Breast epithelium (tissue), 3 donors: ENCODE measurements around the gene EMC10.

Experiments used
- CTCF ChIP-seq, 3 donors: fragments of 450-650 bp; IDR thresholded peaks; one replicate each; pipeline ENCODE4 v1.5.1; 2016 to 2017; ENCODE audit warnings: antibody characterized with exemption in 3 of 3, mild to moderate bottlenecking in 3 of 3, moderate library complexity in 3 of 3
- POLR2A ChIP-seq: fragments of 450-650 bp; IDR thresholded peaks from one replicate; pipeline ENCODE4 v1.6.1; 2016; ENCODE audit warnings: antibody characterized with exemption, mild to moderate bottlenecking, moderate library complexity
- POLR2AphosphoS5 ChIP-seq, 3 donors: sonication (generic); formaldehyde crosslinking; IDR thresholded peaks; one replicate each; pipeline ENCODE4 v1.6.1; 2017; ENCODE audit warnings: antibody characterized with exemption in 3 of 3

GRCh38 chr19:50512112-50512998 is 36.0 kb downstream of the EMC10 start:
- TF ChIP-seq CTCF (IDR thresholded peaks at IDR 0.05), result no peak
- TF ChIP-seq POLR2A, result no peak
- TF ChIP-seq POLR2AphosphoS5 (IDR thresholded peaks at IDR 0.05), result no peak
